HepG2 (cell line): ENCODE measurements around the gene MCOLN1. TPM values are rescaled to one million over a fixed set of nuclear protein-coding genes. Genes with fewer than 3 reads are reported as not detected.

Experiments used
- AHDC1 ChIP-seq: sonication (generic); formaldehyde crosslinking; IDR thresholded peaks from 2 replicates; pipeline ENCODE4 v1.5.1; 2020; ENCODE audit warnings: mild to moderate bottlenecking, missing genetic modification reagents, borderline replicate concordance
- ATF7 ChIP-seq, 2 experiments: fragments of 450-650 bp in 1 of 2; sonication (generic) in 1 of 2; formaldehyde crosslinking in 1 of 2; IDR thresholded peaks; 2 replicates each; pipeline versions ENCODE4 v1.4.0 to v1.6.1; 2016 to 2020; ENCODE audit warnings: antibody characterized with exemption in 1 of 2, mild to moderate bottlenecking in 1 of 2, missing genetic modification reagents in 1 of 2
- BHLHE40 ChIP-seq: IDR thresholded peaks from 2 replicates; pipeline ENCODE4 v1.6.1; 2011; ENCODE audit warnings: low read length, improper control_type of control experiment
- BRF2 ChIP-seq: sonication (generic); formaldehyde crosslinking; IDR thresholded peaks from 2 replicates; pipeline ENCODE4 v1.8.1; 2022; ENCODE audit warnings: mild to moderate bottlenecking, missing genetic modification reagents
- EHMT2 ChIP-seq: fragments of 200-600 bp; sonication (generic); IDR thresholded peaks from 2 replicates; pipeline ENCODE4 v1.7.0; 2017; ENCODE audit warnings: antibody characterized with exemption, low read depth, low read length, borderline replicate concordance
- IRF1 ChIP-seq: sonication (generic); formaldehyde crosslinking; IDR thresholded peaks from 2 replicates; pipeline ENCODE4 v1.4.0; 2020; ENCODE audit warnings: low read depth, mild to moderate bottlenecking, missing genetic modification reagents
- JUNB ChIP-seq: sonication (generic); formaldehyde crosslinking; IDR thresholded peaks from 2 replicates; pipeline ENCODE4 v1.8.0; 2022; ENCODE audit warnings: missing genetic modification reagents, mild to moderate bottlenecking, borderline replicate concordance
- NR2F6 ChIP-seq, 2 experiments: IDR thresholded peaks; 2 replicates each; pipeline ENCODE4 v1.6.1; 2016; ENCODE audit warnings: antibody characterized with exemption in 1 of 2, mild to moderate bottlenecking in 1 of 2
- TBP ChIP-seq: sonication (generic); formaldehyde crosslinking; IDR thresholded peaks from 2 replicates; pipeline ENCODE4 v1.5.0; 2020; ENCODE audit warnings: missing genetic modification reagents
- THRA ChIP-seq: sonication (generic); formaldehyde crosslinking; IDR thresholded peaks from 2 replicates; pipeline ENCODE4 v1.4.0; 2020; ENCODE audit warnings: missing genetic modification reagents, borderline replicate concordance
- ZBTB44 ChIP-seq: sonication (generic); formaldehyde crosslinking; IDR thresholded peaks from 2 replicates; pipeline ENCODE4 v1.4.0; 2020; ENCODE audit warnings: missing genetic modification reagents
- ZFP36L1 ChIP-seq: sonication (generic); formaldehyde crosslinking; IDR thresholded peaks from 2 replicates; pipeline ENCODE4 v1.8.0; 2022; ENCODE audit warnings: mild to moderate bottlenecking, missing genetic modification reagents, moderate library complexity
- ZNF496 ChIP-seq: sonication (generic); formaldehyde crosslinking; IDR thresholded peaks from 2 replicates; pipeline ENCODE4 v1.8.1; 2023; ENCODE audit warnings: mild to moderate bottlenecking, moderate library complexity, missing genetic modification reagents; ENCODE audit not compliant: insufficient replicate concordance
- polyA plus RNA-seq, 8 experiments: library from polyadenylated mRNA; depleted of rRNA in 3 of 8; stranded (reverse) in 7 of 8; unstranded in 1 of 8; fragments of >200 nt; fragmentation: Illumina TruSeq in 4 of 8; extraction: Trizol in 4 of 8; gene quantifications; 2 replicates each; pipeline versions ENCODE4 v1.2.1 to v1.2.3, GENCODE V29; 2011 to 2016; ENCODE audit warnings: low read depth in 4 of 8, missing spikeins in 1 of 8, mixed read lengths in 1 of 8; ENCODE audit not compliant: insufficient read depth in 1 of 8
- total RNA-seq, 5 experiments: library from RNA; depleted of rRNA; stranded (reverse); fragments of >200 nt; fragmentation: Illumina TruSeq; extraction: Trizol; gene quantifications; 2 replicates each; pipeline ENCODE4 v1.2.3, GENCODE V29; 2016; ENCODE audit warnings: low read depth in 1 of 5

Gene MCOLN1
- total and polyA plus RNA-seq, 2 of the 13 experiments (the other 11 are each of a cell fraction or from before 2014, with no cell fraction given), result 3.4 to 15.7 TPM

GRCh38 chr19:7500811-7501450 lies 21.5 kb upstream of the MCOLN1 start (continued):
- TF ChIP-seq AHDC1 (no peak), ZNF496 (CRISPR knock-in tag) (no peak), BRF2 (CRISPR knock-in tag) (no peak), ATF7 (IDR thresholded peaks at IDR 0.05) (no peak), ATF7 (CRISPR knock-in tag; IDR thresholded peaks at IDR 0.05) (0 out of 2 replicates have a peak, but pooled peaks have one; percentile 40), ZBTB44 (no peak), BHLHE40 (no peak), THRA (no peak), JUNB (CRISPR knock-in tag) (no peak), IRF1 (CRISPR knock-in tag) (no peak), TBP (CRISPR knock-in tag) (no peak), NR2F6 (IDR thresholded peaks at IDR 0.05) (no peak), NR2F6 (CRISPR knock-in tag; IDR thresholded peaks at IDR 0.05) (no peak), ZFP36L1 (no peak), EHMT2 (no peak)
